K562 (cell line): ENCODE measurements around the gene C1QTNF3.

ENCODE experiments used
- ATF3 ChIP-seq, 2 experiments: fragments of 450-650 bp in 1 of 2; sonication (generic) in 1 of 2; formaldehyde crosslinking in 1 of 2; IDR thresholded peaks in 1 of 2; conservative IDR thresholded peaks in 1 of 2; 2 replicates each; pipeline versions ENCODE4 v1.6.1 to v1.8.1; 2016 to 2023; ENCODE audit warnings: mild to moderate bottlenecking in 2 of 2, moderate library complexity in 2 of 2, inconsistent platforms in 1 of 2, missing genetic modification reagents in 1 of 2
- HINFP ChIP-seq: fragments of 450-650 bp; conservative IDR thresholded peaks from 2 replicates; pipeline ENCODE4 v1.6.1; 2016; ENCODE audit warnings: missing genetic modification characterization, low read depth, mild to moderate bottlenecking, control low read depth, missing compliant biosample characterization
- HIVEP1 ChIP-seq: fragments of 250-450 bp; sonication (Bioruptor Pico); IDR thresholded peaks from 2 replicates; pipeline ENCODE4 v1.4.0; 2020; ENCODE audit warnings: mild to moderate bottlenecking
- MEIS2 ChIP-seq: fragments of 450-650 bp; IDR thresholded peaks from 2 replicates; pipeline ENCODE4 v1.6.1; 2014; ENCODE audit warnings: mild to moderate bottlenecking; ENCODE audit not compliant: partially characterized antibody
- MXD1 ChIP-seq: fragments of 250-450 bp; sonication (Bioruptor Pico); IDR thresholded peaks from 2 replicates; pipeline ENCODE4 v1.8.0; 2021; ENCODE audit warnings: borderline replicate concordance, mild to moderate bottlenecking, moderate library complexity; ENCODE audit not compliant: poor library complexity, severe bottlenecking
- MYBL2 ChIP-seq, 2 experiments: fragments of 450-650 bp in 1 of 2; sonication (generic) in 1 of 2; formaldehyde crosslinking in 1 of 2; IDR thresholded peaks; 2 replicates each; pipeline versions ENCODE4 v1.6.1 to v1.8.1; 2017 to 2022; ENCODE audit warnings: borderline replicate concordance in 1 of 2, inconsistent platforms in 1 of 2, low read depth in 1 of 2, mild to moderate bottlenecking in 1 of 2, missing genetic modification reagents in 1 of 2, moderate library complexity in 1 of 2
- NR2F6 ChIP-seq: fragments of 450-650 bp; formaldehyde crosslinking; IDR thresholded peaks from 2 replicates; pipeline ENCODE4 v1.4.0; 2020; ENCODE audit warnings: mild to moderate bottlenecking
- ZBTB9 ChIP-seq: fragments of 450-650 bp; formaldehyde crosslinking; IDR thresholded peaks from 2 replicates; pipeline ENCODE4 v1.4.0; 2020; ENCODE audit warnings: mild to moderate bottlenecking, moderate library complexity
- ZNF146 ChIP-seq: IDR thresholded peaks from one replicate; pipeline ENCODE4 v1.6.1; 2018; ENCODE audit warnings: missing compliant biosample characterization; ENCODE audit not compliant: unreplicated experiment
- ZNF263 ChIP-seq: sonication (generic); formaldehyde crosslinking; IDR thresholded peaks from 2 replicates; pipeline ENCODE4 v1.8.0; 2022; ENCODE audit warnings: mild to moderate bottlenecking, missing genetic modification reagents, borderline replicate concordance
- ZNF282 ChIP-seq: sonication (generic); formaldehyde crosslinking; IDR thresholded peaks from 2 replicates; pipeline ENCODE4 v1.8.1; 2023; ENCODE audit warnings: missing genetic modification reagents
- ZNF830 ChIP-seq: fragments of 250-450 bp; sonication (Bioruptor Pico); IDR thresholded peaks from 2 replicates; pipeline ENCODE4 v1.5.0; 2021; ENCODE audit warnings: mild to moderate bottlenecking

- TF ChIP-seq MXD1 (CRISPR knock-in tag) (no peak), ZNF146 (no peak), ZNF263 (CRISPR knock-in tag) (no peak), MYBL2 (IDR thresholded peaks at IDR 0.05; ENCODE audit: low read depth) (no peak), MYBL2 (CRISPR knock-in tag; IDR thresholded peaks at IDR 0.05; ENCODE audit: borderline replicate concordance) (no peak), NR2F6 (CRISPR knock-in tag) (no peak), ZNF830 (CRISPR knock-in tag) (no peak), HIVEP1 (CRISPR knock-in tag) (no peak), MEIS2 (no peak), ATF3 (IDR thresholded peaks at IDR 0.05) (no peak), ATF3 (CRISPR knock-in tag; conservative IDR thresholded peaks at IDR 0.05) (no peak), ZBTB9 (CRISPR knock-in tag) (no peak), ZNF282 (no peak), HINFP (no peak)
These were observed at the start of gene C1QTNF3 for GRCh38 chr5:34043099-34043876.
